SK-N-SH treated with all-trans-retinoic acid at 6 μM for 48 hours (cell line): ENCODE measurements around the gene CLSTN2.

Experiments
- ATAC-seq: fragments of 200-7000 bp; cut with Tn5 transposase; 3 replicates; pipeline ENCODE4 v1.9.1; 2020; ENCODE audit warnings: mild to moderate bottlenecking, moderate library complexity
- ARNTL ChIP-seq: fragments of 450-650 bp; formaldehyde crosslinking; IDR thresholded peaks from 2 replicates; pipeline ENCODE4 v1.5.0; 2020; ENCODE audit warnings: low read depth, mild to moderate bottlenecking, moderate library complexity, borderline replicate concordance
- BACH2 ChIP-seq: fragments of 250-450 bp; sonication (Bioruptor Pico); IDR thresholded peaks from 2 replicates; pipeline ENCODE4 v1.9.0; 2021; ENCODE audit warnings: mild to moderate bottlenecking, borderline replicate concordance
- CREB5 ChIP-seq: fragments of 250-450 bp; sonication (Bioruptor Pico); IDR thresholded peaks from 2 replicates; pipeline ENCODE4 v1.5.1; 2020; ENCODE audit warnings: low read depth, mild to moderate bottlenecking, moderate library complexity
- CSDC2 ChIP-seq: fragments of 250-450 bp; sonication (Bioruptor Pico); IDR thresholded peaks from 2 replicates; pipeline ENCODE4 v1.5.0; 2020; ENCODE audit warnings: mild to moderate bottlenecking, moderate library complexity
- CSRNP3 ChIP-seq: fragments of 250-450 bp; sonication (Bioruptor Pico); IDR thresholded peaks from 2 replicates; pipeline ENCODE4 v1.5.1; 2021; ENCODE audit warnings: mild to moderate bottlenecking, moderate library complexity
- ESRRG ChIP-seq: fragments of 250-450 bp; sonication (Bioruptor Pico); IDR thresholded peaks from 2 replicates; pipeline ENCODE4 v1.6.1; 2021; ENCODE audit warnings: mild to moderate bottlenecking
- GLIS3 ChIP-seq: fragments of 250-450 bp; sonication (Bioruptor Pico); IDR thresholded peaks from 2 replicates; pipeline ENCODE4 v1.5.0; 2020; ENCODE audit warnings: mild to moderate bottlenecking, moderate library complexity
- ISL1 ChIP-seq: fragments of 250-450 bp; sonication (Bioruptor Pico); IDR thresholded peaks from 2 replicates; pipeline ENCODE4 v2.1.2; 2022; ENCODE audit warnings: mild to moderate bottlenecking, moderate library complexity
- PATZ1 ChIP-seq: fragments of 250-450 bp; sonication (Bioruptor Pico); IDR thresholded peaks from 2 replicates; pipeline ENCODE4 v1.8.0; 2020; ENCODE audit warnings: mild to moderate bottlenecking, moderate library complexity, borderline replicate concordance
- POU6F1 ChIP-seq: fragments of 250-450 bp; sonication (Bioruptor Pico); IDR thresholded peaks from 2 replicates; pipeline ENCODE4 v1.8.0; 2021; ENCODE audit warnings: low read depth, mild to moderate bottlenecking, moderate library complexity, borderline replicate concordance
- RARB ChIP-seq: fragments of 250-450 bp; sonication (Bioruptor Pico); IDR thresholded peaks from 2 replicates; pipeline ENCODE4 v1.8.0; 2021; ENCODE audit warnings: mild to moderate bottlenecking, moderate library complexity
- SNAI2 ChIP-seq: fragments of 250-450 bp; sonication (Bioruptor Pico); IDR thresholded peaks from 2 replicates; pipeline ENCODE4 v1.5.0; 2020; ENCODE audit warnings: mild to moderate bottlenecking, moderate library complexity
- TOX ChIP-seq: fragments of 250-450 bp; sonication (Bioruptor Pico); IDR thresholded peaks from 2 replicates; pipeline ENCODE4 v1.8.0; 2021; ENCODE audit warnings: mild to moderate bottlenecking, moderate library complexity, borderline replicate concordance
- ZC3H10 ChIP-seq: fragments of 250-450 bp; sonication (Bioruptor Pico); IDR thresholded peaks from 2 replicates; pipeline ENCODE4 v1.5.1; 2021; ENCODE audit warnings: mild to moderate bottlenecking, moderate library complexity
- ZFP3 ChIP-seq: fragments of 250-450 bp; sonication (Bioruptor Pico); IDR thresholded peaks from 2 replicates; pipeline ENCODE4 v1.5.0; 2020; ENCODE audit warnings: mild to moderate bottlenecking, moderate library complexity
- ZNF70 ChIP-seq: fragments of 450-650 bp; formaldehyde crosslinking; IDR thresholded peaks from 2 replicates; pipeline ENCODE4 v1.5.0; 2020; ENCODE audit warnings: mild to moderate bottlenecking, moderate library complexity
- ZNF8 ChIP-seq: fragments of 450-650 bp; formaldehyde crosslinking; IDR thresholded peaks from 2 replicates; pipeline ENCODE4 v1.5.0; 2020; ENCODE audit warnings: mild to moderate bottlenecking, moderate library complexity
- TF ChIP-seq, protein P1 (sequence below): fragments of 250-450 bp; sonication (Bioruptor Pico); IDR thresholded peaks from 2 replicates; pipeline ENCODE4 v1.5.0; 2020; ENCODE audit warnings: mild to moderate bottlenecking, moderate library complexity

Gene CLSTN2

GRCh38 chr3:140296796-140297352 is 361.9 kb downstream of the CLSTN2 start:
- ATAC-seq, result no peak
- TF ChIP-seq GLIS3 (CRISPR knock-in tag), result no peak
- no peak for TF ChIP-seq CSRNP3 (CRISPR knock-in tag)
- no peak for TF ChIP-seq ESRRG (CRISPR knock-in tag)
- TF ChIP-seq POU6F1 (CRISPR knock-in tag), result no peak
- TF ChIP-seq ZC3H10 (CRISPR knock-in tag), result no peak
- TF ChIP-seq CREB5 (CRISPR knock-in tag), result no peak
- no peak for TF ChIP-seq PATZ1 (CRISPR knock-in tag)
- TF ChIP-seq ZNF70 (CRISPR knock-in tag), result no peak
- no peak for TF ChIP-seq TOX (CRISPR knock-in tag)
- TF ChIP-seq, all 23 proteins: peak for 0

- TF ChIP-seq GLIS3 (CRISPR knock-in tag), result no peak
- TF ChIP-seq BACH2 (CRISPR knock-in tag), result no peak
- no peak for TF ChIP-seq POU6F1 (CRISPR knock-in tag)
- no peak for TF ChIP-seq ZNF8 (CRISPR knock-in tag)
- no peak for TF ChIP-seq ARNTL (CRISPR knock-in tag)
- TF ChIP-seq TOX (CRISPR knock-in tag), result no peak
- no peak for TF ChIP-seq ZFP3 (CRISPR knock-in tag)
- no peak for TF ChIP-seq CSRNP3 (CRISPR knock-in tag)
- no peak for TF ChIP-seq SNAI2 (CRISPR knock-in tag)
- no peak for TF ChIP-seq CSDC2 (CRISPR knock-in tag)
- TF ChIP-seq ISL1 (CRISPR knock-in tag), result no peak
- TF ChIP-seq ZC3H10 (CRISPR knock-in tag), result no peak
- TF ChIP-seq ESRRG (CRISPR knock-in tag), result no peak
- no peak for TF ChIP-seq RARB (CRISPR knock-in tag)
- TF ChIP-seq, protein P1, sequence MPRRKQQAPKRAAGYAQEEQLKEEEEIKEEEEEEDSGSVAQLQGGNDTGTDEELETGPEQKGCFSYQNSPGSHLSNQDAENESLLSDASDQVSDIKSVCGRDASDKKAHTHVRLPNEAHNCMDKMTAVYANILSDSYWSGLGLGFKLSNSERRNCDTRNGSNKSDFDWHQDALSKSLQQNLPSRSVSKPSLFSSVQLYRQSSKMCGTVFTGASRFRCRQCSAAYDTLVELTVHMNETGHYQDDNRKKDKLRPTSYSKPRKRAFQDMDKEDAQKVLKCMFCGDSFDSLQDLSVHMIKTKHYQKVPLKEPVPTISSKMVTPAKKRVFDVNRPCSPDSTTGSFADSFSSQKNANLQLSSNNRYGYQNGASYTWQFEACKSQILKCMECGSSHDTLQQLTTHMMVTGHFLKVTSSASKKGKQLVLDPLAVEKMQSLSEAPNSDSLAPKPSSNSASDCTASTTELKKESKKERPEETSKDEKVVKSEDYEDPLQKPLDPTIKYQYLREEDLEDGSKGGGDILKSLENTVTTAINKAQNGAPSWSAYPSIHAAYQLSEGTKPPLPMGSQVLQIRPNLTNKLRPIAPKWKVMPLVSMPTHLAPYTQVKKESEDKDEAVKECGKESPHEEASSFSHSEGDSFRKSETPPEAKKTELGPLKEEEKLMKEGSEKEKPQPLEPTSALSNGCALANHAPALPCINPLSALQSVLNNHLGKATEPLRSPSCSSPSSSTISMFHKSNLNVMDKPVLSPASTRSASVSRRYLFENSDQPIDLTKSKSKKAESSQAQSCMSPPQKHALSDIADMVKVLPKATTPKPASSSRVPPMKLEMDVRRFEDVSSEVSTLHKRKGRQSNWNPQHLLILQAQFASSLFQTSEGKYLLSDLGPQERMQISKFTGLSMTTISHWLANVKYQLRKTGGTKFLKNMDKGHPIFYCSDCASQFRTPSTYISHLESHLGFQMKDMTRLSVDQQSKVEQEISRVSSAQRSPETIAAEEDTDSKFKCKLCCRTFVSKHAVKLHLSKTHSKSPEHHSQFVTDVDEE, result no peak
- no peak for TF ChIP-seq PATZ1 (CRISPR knock-in tag)
- ATAC-seq, result no peak
These were observed 363.1 kb downstream of the CLSTN2 start for GRCh38 chr3:140298043-140298442.
